ENCODE results near the gene EIF2B4. TPM values are rescaled to one million over a fixed set of nuclear protein-coding genes. Genes with fewer than 3 reads are reported as not detected.

The EIF2B4 gene
- total RNA-seq, 1 experiment from 2014 or later: 74.7 TPM

- no peaks in the 10 kb centered on the region for H3K27me3 ChIP-seq (replicated peaks; ENCODE audit: insufficient read depth, low read depth, low read length, poor library complexity)
- ChIA-PET POLR2A (ENCODE audit: low non-redundant PET) (interaction anchor here (0.6 kb wide), 3 partner anchors 15 to 116 kb away, joined by 4 to 6 read pairs (median 6); no protein-coding TSS in a partner anchor), CTCF (interaction anchor here (0.7 to 1.7 kb wide), 4 partner anchors 19 to 274 kb away, joined by 3 to 5 read pairs (median 4); partner anchors contain the start of gene NRBP1)
- H3K4me3 ChIP-seq (ENCODE audit: low read depth, low read length, poor library complexity, severe bottlenecking): peak within 1 kb of the TSS; percentile 100
- intact Hi-C loops (cut with micrococcal nuclease; ENCODE audit: unreplicated experiment): loop anchor here (2.0 to 10.0 kb wide), 2 partner anchors 79 to 255 kb away; partner anchors contain the start of genes IFT172, SLC4A1AP and SUPT7L
- peak within 1 kb of the TSS; percentile 92 for H3K27ac ChIP-seq (ENCODE audit: low read depth, low read length, poor library complexity, severe bottlenecking)
- no peaks in the 10 kb centered on the region for H3K9me3 ChIP-seq (ENCODE audit: low read depth, low read length, poor library complexity, severe bottlenecking)
- H3K4me1 ChIP-seq (ENCODE audit: insufficient read depth, low read length, poor library complexity, severe bottlenecking): peaks cover 11% of the 10 kb centered on the region
- peaks cover 13% of the 10 kb centered on the region for H3K36me3 ChIP-seq (ENCODE audit: insufficient read depth, low read length, poor library complexity, severe bottlenecking)
- peak; percentile 96 for DNase-seq (ENCODE audit: low spot score)
- TF ChIP-seq EZH2 (IDR thresholded peaks at IDR 0.05; ENCODE audit: borderline replicate concordance, low read depth, low read length, poor library complexity, severe bottlenecking) (no peak), CTCF (conservative IDR thresholded peaks at IDR 0.05; ENCODE audit: low read depth, low read length) (no peak)
- no TSS peak for BruUV-seq (replicated peaks)
These were observed 39.4 kb upstream of the EIF2B4 start, which contains the start of gene PPM1G for GRCh38 chr2:27409321-27410073. Gene PPM1G (minus strand): TSS chr2:27409591. CDS start chr2:27409422, 169 bp downstream.

- CTCF ChIA-PET: interaction anchor here (0.6 to 1.7 kb wide), 5 partner anchors 14 to 275 kb away, joined by 3 to 6 read pairs (median 4); partner anchors contain the start of gene NRBP1
- Histone ChIP-seq H3K9me3 (ENCODE audit: low read depth, low read length, poor library complexity, severe bottlenecking) (no peaks in the 10 kb centered on the region), H3K4me3 (ENCODE audit: low read depth, low read length, poor library complexity, severe bottlenecking) (peak overlapping the region; percentile 100), H3K27ac (ENCODE audit: low read depth, low read length, poor library complexity, severe bottlenecking) (peak overlapping the region; percentile 92), H3K27me3 (replicated peaks; ENCODE audit: insufficient read depth, low read depth, low read length, poor library complexity) (no peaks in the 10 kb centered on the region), H3K36me3 (ENCODE audit: insufficient read depth, low read length, poor library complexity, severe bottlenecking) (peaks cover 13% of the 10 kb centered on the region), H3K4me1 (ENCODE audit: insufficient read depth, low read length, poor library complexity, severe bottlenecking) (peaks cover 11% of the 10 kb centered on the region)
- DNase-seq (ENCODE audit: low spot score): peak; percentile 29
- POLR2A ChIA-PET (ENCODE audit: low non-redundant PET): interaction anchor here (0.6 kb wide), 1 partner anchor 161 kb away, joined by 3 read pairs; no protein-coding TSS in a partner anchor
- no TSS peak for BruUV-seq (replicated peaks)
- no peak for TF ChIP-seq CTCF (conservative IDR thresholded peaks at IDR 0.05; ENCODE audit: low read depth, low read length)
- TF ChIP-seq EZH2 (IDR thresholded peaks at IDR 0.05; ENCODE audit: borderline replicate concordance, low read depth, low read length, poor library complexity, severe bottlenecking): no peak
- intact Hi-C loops (cut with micrococcal nuclease; ENCODE audit: unreplicated experiment): loop anchor here (2.0 to 10.0 kb wide), 2 partner anchors 80 to 256 kb away; partner anchors contain the start of genes IFT172, SLC4A1AP and SUPT7L
These were observed 38.6 kb upstream of the EIF2B4 start for GRCh38 chr2:27408601-27409320.

- POLR2A ChIA-PET (ENCODE audit: low non-redundant PET): interaction anchor here (0.6 kb wide), 1 partner anchor 160 kb away, joined by 3 read pairs; no protein-coding TSS in a partner anchor
- peak overlapping the region; percentile 100 for H3K4me3 ChIP-seq (ENCODE audit: low read depth, low read length, poor library complexity, severe bottlenecking)
- no peaks in the 10 kb centered on the region for H3K27me3 ChIP-seq (replicated peaks; ENCODE audit: insufficient read depth, low read depth, low read length, poor library complexity)
- BruUV-seq (replicated peaks): no TSS peak
- TF ChIP-seq EZH2 (IDR thresholded peaks at IDR 0.05; ENCODE audit: borderline replicate concordance, low read depth, low read length, poor library complexity, severe bottlenecking) (no peak), CTCF (conservative IDR thresholded peaks at IDR 0.05; ENCODE audit: low read depth, low read length) (peak; percentile 65)
- H3K27ac ChIP-seq (ENCODE audit: low read depth, low read length, poor library complexity, severe bottlenecking): peak overlapping the region; percentile 92
- H3K4me1 ChIP-seq (ENCODE audit: insufficient read depth, low read length, poor library complexity, severe bottlenecking): peaks cover 11% of the 10 kb centered on the region
- peak; percentile 73 for DNase-seq (ENCODE audit: low spot score)
- H3K9me3 ChIP-seq (ENCODE audit: low read depth, low read length, poor library complexity, severe bottlenecking): no peaks in the 10 kb centered on the region
- intact Hi-C loops (cut with micrococcal nuclease; ENCODE audit: unreplicated experiment): loop anchor here (2.0 to 10.0 kb wide), 2 partner anchors 81 to 257 kb away; partner anchors contain the start of genes IFT172, SLC4A1AP and SUPT7L
- H3K36me3 ChIP-seq (ENCODE audit: insufficient read depth, low read length, poor library complexity, severe bottlenecking): peaks cover 13% of the 10 kb centered on the region
- CTCF ChIA-PET: interaction anchor here (0.6 kb wide), 2 partner anchors 13 to 22 kb away, joined by 4 to 6 read pairs; no protein-coding TSS in a partner anchor
These were observed 37.8 kb upstream of the EIF2B4 start for GRCh38 chr2:27407798-27408491.

Data from A673 (cell line).